Astrocyte of the hippocampus (primary cell): ENCODE measurements around the gene PLCL2.
"Not testable (repeated sequence)": the region's sequence is repeated elsewhere in the genome, so short reads cannot be mapped to it uniquely, and the experiment has no call there.

Experiments
- DNase-seq: peaks from one replicate; pipeline ENCODE4 v3.0.0; 2011; ENCODE audit warnings: low read depth, low spot score

PLCL2 gene

GRCh38 chr3:17074559-17074958 lies 189.8 kb downstream of the PLCL2 start:
- DNase-seq = no peak

GRCh38 chr3:17075358-17075757 lies 190.6 kb downstream of the PLCL2 start:
- no peak for DNase-seq

- DNase-seq = no peak
Measured at GRCh38 chr3:17075907-17076306, 191.2 kb downstream of the PLCL2 start.

- no peak for DNase-seq
Measured at GRCh38 chr3:17076940-17077605, 192.3 kb downstream of the PLCL2 start.

GRCh38 chr3:17077606-17078005 lies 192.9 kb downstream of the PLCL2 start:
- no peak for DNase-seq

GRCh38 chr3:17078926-17079465 lies 194.2 kb downstream of the PLCL2 start:
- no peak for DNase-seq

GRCh38 chr3:17079933-17080332 lies 195.2 kb downstream of the PLCL2 start:
- no peak for DNase-seq

GRCh38 chr3:17081520-17081919 lies 196.8 kb downstream of the PLCL2 start:
- peak; percentile 31 for DNase-seq

- no peak for DNase-seq
Measured at GRCh38 chr3:17087509-17087908, 202.8 kb downstream of the PLCL2 start.

- DNase-seq = no peak
Measured at GRCh38 chr3:17088017-17088416, 203.3 kb downstream of the PLCL2 start.

GRCh38 chr3:17088602-17089313 lies 204.0 kb downstream of the PLCL2 start:
- DNase-seq = no peak

GRCh38 chr3:17089314-17089700 lies 204.6 kb downstream of the PLCL2 start:
- no peak for DNase-seq

- DNase-seq = no peak
Measured at GRCh38 chr3:17090280-17090983, 205.7 kb downstream of the PLCL2 start.

- peak; percentile 9 for DNase-seq
Measured at GRCh38 chr3:17091910-17092582, 207.3 kb downstream of the PLCL2 start.

- no peak for DNase-seq
Measured at GRCh38 chr3:17092583-17092933, 207.8 kb downstream of the PLCL2 start.

GRCh38 chr3:17094551-17094950 lies 209.8 kb downstream of the PLCL2 start:
- DNase-seq = no peak

- DNase-seq = no peak
Measured at GRCh38 chr3:17103579-17103978, 218.8 kb downstream of the PLCL2 start.

- DNase-seq = not testable (repeated sequence)
Measured at GRCh38 chr3:17106801-17107200, 222.0 kb downstream of the PLCL2 start.

GRCh38 chr3:17110660-17111396 lies 226.1 kb downstream of the PLCL2 start:
- DNase-seq = no peak

GRCh38 chr3:17111586-17111985 lies 226.8 kb downstream of the PLCL2 start:
- DNase-seq = peak; percentile 38

- DNase-seq = peak; percentile 51
Measured at GRCh38 chr3:17115186-17115585, 230.4 kb downstream of the PLCL2 start.
